Spleen (tissue), 11 donors: Measurements from ENCODE around the gene RAB33A. TPM values are rescaled to one million over a fixed set of nuclear protein-coding genes. Genes with fewer than 3 reads are reported as not detected.

Experiments used
- DNase-seq: peaks from one replicate; pipeline ENCODE4 v3.0.0-alpha.2; 2020
- H3K27ac ChIP-seq, 8 donors: fragments of 200-600 bp; sonication (generic) in 7 of 8; 1 replicate in 4 of 8; 2 replicates in 4 of 8; pipeline versions ENCODE4 v1.5.0 to v1.8.0; 2016 to 2021; ENCODE audit warnings: inconsistent platforms in 4 of 8, mild to moderate bottlenecking in 4 of 8, moderate library complexity in 1 of 8
- H3K27me3 ChIP-seq, 7 donors: fragments of 200-600 bp; sonication (generic) in 6 of 7; replicated peaks in 1 of 7; 1 replicate in 4 of 7; 2 replicates in 3 of 7; pipeline versions ENCODE4 v1.5.0 to v1.8.0; 2016 to 2021; ENCODE audit warnings: inconsistent platforms in 3 of 7, mild to moderate bottlenecking in 1 of 7
- H3K36me3 ChIP-seq, 6 donors: fragments of 200-600 bp; sonication (generic) in 5 of 6; 1 replicate in 4 of 6; 2 replicates in 2 of 6; pipeline versions ENCODE4 v1.5.0 to v1.8.0; 2016 to 2021; ENCODE audit warnings: inconsistent platforms in 2 of 6
- H3K4me1 ChIP-seq, 6 donors: fragments of 200-600 bp; sonication (generic) in 5 of 6; 1 replicate in 3 of 6; 2 replicates in 3 of 6; pipeline versions ENCODE4 v1.5.0 to v1.8.0; 2016 to 2021; ENCODE audit warnings: inconsistent platforms in 3 of 6
- H3K4me3 ChIP-seq, 8 donors: fragments of 200-600 bp; sonication (generic) in 7 of 8; 1 replicate in 4 of 8; 2 replicates in 4 of 8; pipeline versions ENCODE4 v1.5.0 to v1.8.0; 2016 to 2021; ENCODE audit warnings: inconsistent platforms in 4 of 8, mild to moderate bottlenecking in 4 of 8, moderate library complexity in 2 of 8
- H3K9me3 ChIP-seq, 8 donors: fragments of 200-600 bp; sonication (generic) in 7 of 8; 1 replicate in 4 of 8; 2 replicates in 4 of 8; pipeline versions ENCODE4 v1.5.0 to v1.8.0; 2016 to 2021; ENCODE audit warnings: inconsistent platforms in 4 of 8
- CTCF ChIP-seq, 11 experiments: fragments of 200-600 bp in 7 of 11; fragments of 450-650 bp in 4 of 11; sonication (generic) in 4 of 11; IDR thresholded peaks in 8 of 11; conservative IDR thresholded peaks in 3 of 11; 1 replicate in 7 of 11; 2 replicates in 4 of 11; pipeline versions ENCODE4 v1.4.0 to v1.8.0; 2016 to 2021; ENCODE audit warnings: antibody characterized with exemption in 11 of 11, inconsistent platforms in 4 of 11, mild to moderate bottlenecking in 1 of 11
- POLR2A ChIP-seq, 3 donors: fragments of 450-650 bp; IDR thresholded peaks; one replicate each; pipeline ENCODE4 v1.5.1; 2017; ENCODE audit warnings: antibody characterized with exemption in 3 of 3, mild to moderate bottlenecking in 1 of 3
- POLR2AphosphoS5 ChIP-seq, 3 donors: sonication (generic); formaldehyde crosslinking; IDR thresholded peaks; one replicate each; pipeline ENCODE4 v1.5.1; 2017; ENCODE audit warnings: antibody characterized with exemption in 3 of 3
- whole genome bisulfite sequencing, 5 donors: extraction: QIAGEN DNeasy Blood & Tissue Kit in 3 of 5; methylation state at CpG; one replicate each; pipeline versions ENCODE4 v1.1.5 to v1.1.7; 2013 to 2018; 5-methylcytosine and 5-hydroxymethylcytosine counted together
- intact Hi-C: fragments of 100-400 bp; cut with DNase I; formaldehyde crosslinking; loops from one replicate; pipeline ENCODE4 v1.15.0; 2023; ENCODE audit warnings: low total_unique reads
- polyA plus RNA-seq, 3 donors: library from polyadenylated mRNA; stranded (reverse); fragments of 200-250 nt; gene quantifications; one replicate each; pipeline ENCODE4 v1.2.1, GENCODE V29; 2013
- total RNA-seq, 7 donors: library from RNA; depleted of rRNA in 3 of 7; stranded (reverse); fragments of >200 nt in 3 of 7; fragmentation: NEBNext Ultra II Directional in 4 of 7; extraction: Animal tissue kit (Norgen Biotek cat#: 25700) in 4 of 7; gene quantifications; one replicate each; pipeline versions ENCODE4 v1.1.0 to v1.2.1, GENCODE V29; 2016 to 2021
- donor health status: healthy with polysubstance abuse.
- donor health status: DM: no; HTN: no; CAD: no; lungs with moderate emphysema.
- donor health status: DM: no; HTN: no; CAD: no.
- donor health status: Bipolar disorder and iron deficiency.
- donor health status: healthy.
- donor health status: DM: no; HTN: no; CAD: no.
- donor health status: DM: yes; HTN: yes; CAD: no.

The RAB33A gene
- total and polyA plus RNA-seq, 10 donors, result 1.7 to 6.7 (median 3.7) TPM

DNA sequence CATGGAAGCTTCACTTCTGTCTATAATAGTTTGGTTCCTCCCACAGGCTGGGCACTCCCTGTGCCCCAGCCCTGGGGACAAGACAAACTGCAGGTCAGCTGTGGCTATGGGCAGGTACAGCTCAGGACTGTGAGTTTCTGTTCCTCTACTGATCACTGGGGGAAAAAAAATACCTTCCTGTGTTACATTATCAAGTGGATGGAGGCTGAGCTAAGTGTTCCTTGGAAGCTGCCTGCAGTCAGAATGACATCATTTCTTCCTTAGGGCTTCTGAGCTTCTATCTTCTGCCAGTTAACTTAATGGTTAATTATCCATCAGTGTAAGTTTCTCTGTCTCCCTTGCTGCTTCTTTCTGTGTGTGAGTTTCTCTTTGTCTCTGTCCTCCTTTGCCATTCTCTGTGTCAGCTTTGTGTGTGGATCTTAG, 4.6 kb downstream of the RAB33A start:
- Histone ChIP-seq H3K4me1 (peaks cover 3 to 63% (median 34%) of the 10 kb centered on the region in 6 donors), H3K27ac (peak overlapping the region in 2 of 8 donors; percentile 18 to 48)

GRCh38 chrX:130176942-130177341, 5.2 kb downstream of the RAB33A start:
- Histone ChIP-seq H3K27ac (no peak overlapping the region), H3K4me3 (no peak overlapping the region)
- intact Hi-C loops, result no loop called here

More for the DNA sequence above, 4.6 kb downstream of the RAB33A start:
- no peak for DNase-seq
- TF ChIP-seq CTCF (IDR thresholded peaks at IDR 0.05 in 8 of 11, conservative IDR thresholded peaks at IDR 0.05 in 3 of 11) (no peak), POLR2A (IDR thresholded peaks at IDR 0.05) (no peak), POLR2AphosphoS5 (IDR thresholded peaks at IDR 0.05) (peak in 2 of 3 donors; percentile 50 to 58)
- intact Hi-C loops, result no loop called here
- Histone ChIP-seq H3K27me3 (peaks cover 0 to 5% (median 0%) of the 10 kb centered on the region in 7 donors), H3K36me3 (no peaks in the 10 kb centered on the region), H3K9me3 (no peaks in the 10 kb centered on the region), H3K4me3 (no peak overlapping the region)

DNA sequence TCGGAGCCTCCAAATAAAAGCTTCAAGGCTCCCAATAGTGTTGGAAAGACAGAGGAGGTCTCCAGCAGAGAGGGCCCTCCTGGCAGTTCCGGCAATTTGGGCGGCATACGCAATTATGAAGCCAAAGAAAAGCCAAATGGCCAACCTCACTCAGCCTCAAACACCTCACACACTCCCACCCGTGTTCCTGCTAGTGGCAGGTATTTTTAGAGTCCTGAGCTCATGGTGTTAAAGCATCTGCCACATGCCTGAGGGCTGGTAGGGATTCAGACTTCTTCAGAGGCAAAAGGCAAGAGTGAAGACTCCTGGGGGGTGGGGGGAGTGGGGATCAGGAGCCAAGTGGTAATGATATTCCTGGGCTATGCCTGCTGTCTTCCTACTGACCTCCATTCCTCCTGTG, 7.4 kb downstream of the RAB33A start:
- no peaks in the 10 kb centered on the region for H3K36me3 ChIP-seq
- no peak overlapping the region for H3K4me3 ChIP-seq
- H3K4me1 ChIP-seq, result peaks cover 0 to 50% (median 20%) of the 10 kb centered on the region in 6 donors
- no peak for DNase-seq
- H3K9me3 ChIP-seq, result no peaks in the 10 kb centered on the region
- H3K27me3 ChIP-seq, result no peaks in the 10 kb centered on the region
- WGBS, 5 donors, result 71 to 80% (median 75%) methylated on average over 4 to 5 of the region's 5 CpGs
- intact Hi-C loops, result no loop called here
- TF ChIP-seq POLR2AphosphoS5 (IDR thresholded peaks at IDR 0.05) (no peak), POLR2A (IDR thresholded peaks at IDR 0.05) (no peak), CTCF (IDR thresholded peaks at IDR 0.05 in 8 of 11, conservative IDR thresholded peaks at IDR 0.05 in 3 of 11) (no peak)
- no peak overlapping the region for H3K27ac ChIP-seq

More at GRCh38 chrX:130176942-130177341, 5.2 kb downstream of the RAB33A start:
- 66 to 87% (median 80%) methylated on average over 4 of the region's 4 CpGs for WGBS, 5 donors
- peaks cover 0 to 2% (median 0%) of the 10 kb centered on the region in 7 donors for H3K27me3 ChIP-seq
- TF ChIP-seq POLR2AphosphoS5 (IDR thresholded peaks at IDR 0.05), result no peak
- no peak for TF ChIP-seq POLR2A (IDR thresholded peaks at IDR 0.05)
- TF ChIP-seq CTCF (IDR thresholded peaks at IDR 0.05 in 8 of 11, conservative IDR thresholded peaks at IDR 0.05 in 3 of 11), result no peak
- H3K4me1 ChIP-seq, result peaks cover 3 to 61% (median 34%) of the 10 kb centered on the region in 6 donors
- DNase-seq, result no peak
- no peaks in the 10 kb centered on the region for H3K9me3 ChIP-seq
- no peaks in the 10 kb centered on the region for H3K36me3 ChIP-seq

GRCh38 chrX:130179579-130180215, 7.9 kb downstream of the RAB33A start:
- peaks cover 0 to 4% (median 0%) of the 10 kb centered on the region in 6 donors for H3K36me3 ChIP-seq
- H3K9me3 ChIP-seq, result no peaks in the 10 kb centered on the region
- no peak for TF ChIP-seq POLR2AphosphoS5 (IDR thresholded peaks at IDR 0.05)
- TF ChIP-seq CTCF (IDR thresholded peaks at IDR 0.05 in 8 of 11, conservative IDR thresholded peaks at IDR 0.05 in 3 of 11), result no peak
- no peak for TF ChIP-seq POLR2A (IDR thresholded peaks at IDR 0.05)
- WGBS, 5 donors, result 36 to 57% (median 44%) methylated on average over 7 of the region's 7 CpGs
- H3K4me1 ChIP-seq, result peaks cover 0 to 50% (median 17%) of the 10 kb centered on the region in 6 donors
- no peak for DNase-seq
- intact Hi-C loops, result no loop called here
- no peaks in the 10 kb centered on the region for H3K27me3 ChIP-seq
- H3K27ac ChIP-seq, result no peak overlapping the region
- H3K4me3 ChIP-seq, result no peak overlapping the region
